Activated T-cell treated with anti-CD3 and anti-CD28 coated beads for 1 hour (primary cell): Measurements from ENCODE around the gene CEBPZOS.

Experiments
- DNase-seq: peaks from one replicate; pipeline ENCODE4 v3.0.0-alpha.2; 2020; ENCODE audit warnings: low read depth

CEBPZOS gene

GRCh38 chr2:37232131-37232933 is 36.0 kb downstream of the CEBPZOS start:
- no peak for DNase-seq

DNA sequence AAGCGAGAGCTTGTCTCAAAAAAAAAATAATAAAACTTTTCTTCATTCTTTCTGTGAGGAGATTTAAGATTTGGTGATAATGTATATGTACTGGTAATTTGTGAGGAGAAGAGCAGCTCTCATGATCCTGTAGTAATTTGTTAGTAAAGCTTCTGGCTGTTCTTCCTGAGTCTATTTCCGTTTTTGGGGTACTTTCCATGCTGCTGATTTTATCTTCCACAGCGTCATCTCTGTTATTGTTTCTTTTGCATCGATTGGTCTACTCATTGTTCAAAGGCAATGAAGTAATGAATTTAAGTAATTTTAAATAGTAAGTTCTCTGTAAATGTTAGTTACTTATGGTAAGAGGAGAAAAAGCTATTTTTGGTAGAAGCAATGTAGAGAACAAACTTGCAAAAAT is 47.1 kb downstream of the CEBPZOS start:
- no peak for DNase-seq

- DNase-seq = no peak
Observed at GRCh38 chr2:37244017-37244416, 47.7 kb downstream of the CEBPZOS start.

- no peak for DNase-seq
Observed at GRCh38 chr2:37244755-37245154, 48.5 kb downstream of the CEBPZOS start.

DNA sequence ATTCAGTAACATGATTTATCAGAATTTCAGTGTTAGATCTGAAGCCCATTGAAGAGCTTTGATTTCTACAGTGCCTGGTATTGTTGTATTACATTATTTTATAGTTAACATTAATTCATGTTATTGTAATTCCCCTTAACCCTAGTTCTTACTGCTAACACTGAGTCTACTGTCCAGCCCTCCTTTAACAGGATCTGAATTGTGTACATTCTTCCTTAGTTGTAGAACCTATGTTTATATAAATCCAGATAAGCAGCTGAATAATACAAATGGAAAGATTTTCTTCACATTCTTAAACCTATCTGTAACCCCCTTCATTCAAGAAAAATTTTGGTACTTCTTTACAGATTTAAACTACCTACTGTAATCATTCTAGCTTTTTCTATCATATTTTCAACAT is 49.9 kb downstream of the CEBPZOS start:
- no peak for DNase-seq

DNA sequence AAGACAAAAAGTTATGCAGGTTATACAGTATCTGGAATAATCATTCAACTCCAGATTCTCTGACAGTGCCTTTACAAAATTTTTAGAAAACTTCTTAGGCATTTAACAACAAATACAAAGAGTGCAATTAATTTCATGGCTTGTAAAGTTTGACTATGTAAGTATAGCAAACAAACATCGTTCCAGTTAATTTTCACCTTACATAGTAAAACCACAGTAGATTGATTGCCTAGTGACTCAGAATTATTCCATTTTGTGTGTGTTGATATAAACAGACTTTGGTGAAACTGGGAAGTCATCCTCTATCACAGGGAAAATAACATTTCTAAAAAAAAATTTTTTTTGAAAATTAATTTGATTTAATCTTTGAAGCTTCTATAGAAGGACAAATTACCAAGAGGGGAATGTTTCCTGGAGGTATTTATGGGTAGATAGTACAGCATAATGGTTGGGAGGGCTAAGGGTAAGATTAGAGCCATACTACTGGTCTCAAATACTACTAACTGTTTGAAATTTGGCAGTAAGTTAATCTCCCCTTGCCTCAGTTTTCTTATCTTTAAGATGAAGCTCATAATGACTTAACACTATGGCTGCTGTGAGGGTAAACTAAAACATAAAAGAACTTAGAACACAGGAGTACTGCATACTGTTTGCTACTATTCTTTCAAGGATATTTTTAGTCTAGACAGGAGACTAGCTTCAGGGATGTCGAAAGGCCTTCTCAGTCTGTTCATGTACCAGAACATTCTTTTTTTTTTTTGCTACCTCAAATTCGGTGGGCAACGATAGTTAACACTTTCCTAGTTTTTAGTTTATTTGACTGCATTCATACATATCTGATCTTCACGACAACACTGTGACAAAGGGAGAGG is 54.8 kb downstream of the CEBPZOS start:
- no peak for DNase-seq
